H1 (cell line): ENCODE results near the gene SLC51B.

Experiments used
- CTCF ChIP-seq, 3 experiments: IDR thresholded peaks; 1 replicate in 2 of 3; 2 replicates in 1 of 3; pipeline versions ENCODE4 v1.5.1 to v1.6.1; 2011; ENCODE audit warnings: low read length in 3 of 3, mild to moderate bottlenecking in 3 of 3, inconsistent platforms in 2 of 3, low read depth in 1 of 3, moderate library complexity in 1 of 3; ENCODE audit not compliant: insufficient read depth in 1 of 3; ENCODE audit errors: control extremely low read depth in 1 of 3
- EZH2 ChIP-seq: fragments of 200-600 bp; sonication (generic); IDR thresholded peaks from 2 replicates; pipeline ENCODE4 v1.7.1; 2012; ENCODE audit warnings: low read depth, mild to moderate bottlenecking, moderate library complexity, low read length, inconsistent platforms; ENCODE audit not compliant: severe bottlenecking
- JUN ChIP-seq: IDR thresholded peaks from 2 replicates; pipeline ENCODE4 v1.6.1; 2011; ENCODE audit warnings: low read depth, mild to moderate bottlenecking, improper control_type of control experiment, low read length
- KDM1A ChIP-seq: fragments of 200-600, 300-600 bp; sonication (generic); IDR thresholded peaks from 2 replicates; pipeline ENCODE4 v1.7.1; 2016; ENCODE audit warnings: mild to moderate bottlenecking, low read length, borderline replicate concordance
- MAX ChIP-seq: IDR thresholded peaks from 2 replicates; pipeline ENCODE4 v1.6.1; 2012; ENCODE audit warnings: inconsistent platforms
- PHF8 ChIP-seq: fragments of 200-600 bp; sonication (generic); conservative IDR thresholded peaks from 2 replicates; pipeline ENCODE4 v1.7.1; 2012; ENCODE audit warnings: low read depth, mild to moderate bottlenecking, inconsistent platforms, low read length, moderate library complexity
- POLR2A ChIP-seq, 2 experiments: IDR thresholded peaks; 1 replicate in 1 of 2; 2 replicates in 1 of 2; pipeline ENCODE4 v1.6.1; 2011; ENCODE audit warnings: low read depth in 2 of 2, low read length in 2 of 2, mild to moderate bottlenecking in 2 of 2; ENCODE audit errors: control extremely low read depth in 1 of 2
- POLR2AphosphoS5 ChIP-seq: IDR thresholded peaks from 2 replicates; pipeline ENCODE4 v1.6.1; 2011; ENCODE audit warnings: low read depth, low read length
- RAD21 ChIP-seq, 2 experiments: IDR thresholded peaks in 1 of 2; conservative IDR thresholded peaks in 1 of 2; 2 replicates each; pipeline ENCODE4 v1.6.1; 2011; ENCODE audit warnings: low read depth in 2 of 2, low read length in 2 of 2, improper control_type of control experiment in 1 of 2, inconsistent platforms in 1 of 2, mild to moderate bottlenecking in 1 of 2, moderate library complexity in 1 of 2
- SIX5 ChIP-seq: IDR thresholded peaks from 2 replicates; pipeline ENCODE4 v1.6.1; 2011; ENCODE audit warnings: mild to moderate bottlenecking, low read depth, low read length
- SP1 ChIP-seq: IDR thresholded peaks from 2 replicates; pipeline ENCODE4 v1.6.1; 2011; ENCODE audit warnings: low read depth, low read length

- no peak for TF ChIP-seq CTCF (IDR thresholded peaks at IDR 0.05; ENCODE audit: control extremely low read depth in 1 of 3, insufficient read depth in 1 of 3, low read depth in 1 of 3, low read length in 3 of 3)
- no peak for TF ChIP-seq POLR2AphosphoS5
- no peak for TF ChIP-seq POLR2A (IDR thresholded peaks at IDR 0.05; ENCODE audit: control extremely low read depth in 1 of 2, low read depth in 2 of 2, low read length in 2 of 2)
- TF ChIP-seq RAD21 (IDR thresholded peaks at IDR 0.05 in 1 of 2, conservative IDR thresholded peaks at IDR 0.05 in 1 of 2; ENCODE audit: low read depth in 2 of 2, low read length in 2 of 2), result no peak
- no peak for TF ChIP-seq JUN
- no peak for TF ChIP-seq SIX5
- no peak for TF ChIP-seq MAX
- no peak for TF ChIP-seq SP1
- no peak for TF ChIP-seq PHF8
- no peak for TF ChIP-seq KDM1A
- TF ChIP-seq EZH2, result no peak
Observed at GRCh38 chr15:65050270-65050669, 5.1 kb downstream of the SLC51B start.
